GM18508 (cell line): ENCODE data around the gene LHX6.

Experiments used
- ATAC-seq: cut with Tn5 transposase; IDR thresholded peaks from one replicate; pipeline ENCODE4 v1.9.1; 2021; ENCODE audit warnings: moderate number of reproducible peaks; ENCODE audit not compliant: insufficient read depth, unreplicated experiment

Gene LHX6

DNA sequence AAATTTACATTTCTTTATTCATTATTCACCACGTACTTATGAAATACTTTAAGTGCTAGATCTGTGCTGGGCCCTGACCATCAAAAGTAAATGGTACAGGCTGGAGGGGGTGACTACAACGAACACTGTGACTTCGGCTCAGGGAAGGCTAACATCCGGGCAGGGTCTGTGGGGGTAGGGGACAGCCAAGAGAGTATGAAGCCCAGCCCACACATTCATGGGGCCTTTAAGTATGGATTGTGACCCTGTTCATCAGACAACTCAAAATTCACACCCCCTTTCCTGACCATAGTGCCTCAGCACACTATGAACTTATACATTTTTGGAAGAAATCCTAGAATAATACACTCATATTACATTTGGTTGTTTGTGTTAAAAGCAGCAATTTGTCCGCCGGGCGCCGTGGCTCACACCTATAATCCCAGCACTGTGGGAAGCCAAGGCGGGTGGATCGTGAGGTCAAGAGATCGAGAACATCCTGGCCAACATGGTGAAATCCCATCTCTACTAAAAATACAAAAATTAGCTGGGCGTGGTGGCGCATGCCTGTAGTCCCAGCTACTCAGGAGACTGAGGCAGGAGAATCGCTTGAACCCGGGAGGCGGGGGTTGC lies 35.7 kb downstream of the LHX6 start:
- no peak for ATAC-seq

- ATAC-seq = no peak
Measured at GRCh38 chr9:122192261-122192875, 36.4 kb downstream of the LHX6 start.

GRCh38 chr9:122191584-122191983 lies 37.2 kb downstream of the LHX6 start:
- no peak for ATAC-seq

DNA sequence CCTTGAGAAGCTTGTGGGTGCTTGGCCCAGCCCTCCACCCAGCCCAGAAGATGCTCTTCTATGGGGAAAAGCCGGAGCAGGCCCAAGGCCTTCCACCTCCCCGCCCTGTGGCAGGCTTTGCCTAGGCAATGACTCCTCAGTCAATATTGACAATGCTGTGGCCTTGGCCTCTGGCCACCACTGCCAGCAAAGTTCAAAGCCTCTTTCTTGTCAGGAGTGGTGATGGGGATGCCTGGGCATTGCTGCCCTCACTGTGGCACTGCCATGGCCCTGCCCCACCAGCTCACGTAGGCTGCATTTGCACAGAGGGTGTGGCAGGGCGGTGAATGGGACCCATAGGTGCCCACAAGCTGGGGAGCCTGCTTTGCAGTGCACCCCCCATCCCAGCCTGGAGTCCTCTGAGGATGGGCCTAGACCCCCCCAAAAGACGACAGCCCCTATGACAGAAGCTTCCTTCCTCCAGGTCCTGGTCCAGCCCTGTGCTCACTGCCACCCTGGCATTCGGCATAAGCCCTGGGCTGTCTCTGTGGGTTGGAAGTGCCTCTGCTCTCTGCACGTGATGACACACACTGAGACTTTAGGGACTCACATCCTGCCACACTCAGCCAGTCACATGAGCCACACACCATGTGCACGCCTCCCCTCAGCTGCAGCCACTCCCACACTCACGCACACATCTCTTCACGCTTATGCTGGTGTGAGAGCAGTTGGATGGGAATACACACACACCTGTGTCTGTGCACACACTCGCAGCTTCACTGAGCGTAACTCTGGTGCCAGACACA lies 38.0 kb downstream of the LHX6 start:
- ATAC-seq = no peak

GRCh38 chr9:122188369-122188768 lies 40.4 kb downstream of the LHX6 start:
- ATAC-seq = no peak

- no peak for ATAC-seq
Measured at GRCh38 chr9:122186777-122187470, 41.8 kb downstream of the LHX6 start.

- no peak for ATAC-seq
Measured at GRCh38 chr9:122186301-122186700, 42.5 kb downstream of the LHX6 start.

GRCh38 chr9:122184551-122184950 lies 44.2 kb downstream of the LHX6 start:
- no peak for ATAC-seq

DNA sequence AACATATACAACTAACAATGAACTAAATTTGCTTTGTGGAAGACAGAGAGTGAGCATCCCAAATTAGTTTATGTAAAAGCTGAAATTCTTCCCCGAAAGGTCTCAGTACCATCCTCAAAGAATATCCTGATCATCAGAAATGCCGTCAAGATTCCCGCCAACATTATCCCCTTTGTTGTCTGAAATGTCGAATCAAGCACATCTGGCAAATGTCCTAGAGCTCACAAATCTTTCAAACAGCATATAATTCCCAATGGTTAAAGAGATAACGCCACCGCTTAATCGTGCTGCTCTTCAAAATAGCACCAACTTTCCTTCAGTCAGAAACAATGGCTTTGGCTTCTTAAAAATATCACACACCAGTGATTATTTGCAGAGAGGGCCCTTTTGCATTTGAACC lies 45.3 kb downstream of the LHX6 start:
- ATAC-seq = no peak

- ATAC-seq = no peak
Measured at GRCh38 chr9:122180633-122181032, 48.1 kb downstream of the LHX6 start.

GRCh38 chr9:122179690-122180074 lies 49.1 kb downstream of the LHX6 start:
- no peak for ATAC-seq

DNA sequence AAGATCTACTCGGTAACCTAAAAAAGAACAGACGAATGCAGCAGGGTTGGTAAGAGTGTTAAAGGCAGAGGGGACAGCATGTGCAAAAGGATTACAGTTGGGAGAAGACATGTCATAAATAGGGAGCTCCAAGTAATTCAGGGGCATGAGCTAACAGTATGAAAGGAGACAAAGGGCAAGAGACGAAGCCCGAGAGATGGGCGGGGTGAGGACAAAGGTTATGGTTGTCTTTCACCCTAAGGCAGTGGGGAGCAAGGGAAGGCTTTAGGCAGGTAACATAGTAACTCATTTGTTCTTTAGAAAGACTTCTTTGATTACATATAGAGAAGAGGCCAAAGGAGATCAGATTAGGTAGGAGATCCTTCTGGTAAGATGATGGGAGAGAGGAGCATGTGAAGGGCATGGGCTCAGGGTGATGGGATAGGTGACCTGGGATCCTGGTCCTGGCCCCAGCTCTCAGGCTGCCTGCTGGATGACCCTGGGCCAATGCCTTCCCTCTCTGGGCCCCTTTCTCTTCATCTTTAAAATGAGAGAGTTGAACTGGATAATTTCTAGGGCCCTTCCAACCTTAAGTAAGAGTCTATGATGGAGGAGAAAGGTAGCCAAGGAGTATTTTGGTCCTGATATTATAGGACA lies 49.6 kb downstream of the LHX6 start:
- no peak for ATAC-seq

- ATAC-seq = no peak
Measured at GRCh38 chr9:122176916-122177315, 51.8 kb downstream of the LHX6 start.

DNA sequence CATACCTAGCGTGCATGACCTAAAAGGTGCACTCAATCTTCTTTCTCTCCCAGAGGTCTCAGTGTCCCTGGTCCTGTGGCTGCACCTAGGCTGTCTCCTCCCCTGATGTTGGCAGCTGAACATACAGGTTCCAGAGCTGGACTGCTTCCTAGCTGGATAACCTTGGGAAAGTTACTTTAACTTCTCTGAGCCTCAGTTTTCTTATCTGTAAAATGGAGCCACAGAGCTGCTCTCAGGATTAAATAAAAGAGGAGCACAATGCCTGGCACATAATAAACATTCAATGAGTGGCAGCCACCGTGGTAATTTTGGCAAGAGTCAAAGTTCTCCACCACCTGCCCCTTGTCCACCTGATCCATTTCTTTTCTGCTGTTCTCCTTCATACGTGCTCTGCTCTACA lies 55.1 kb downstream of the LHX6 start:
- ATAC-seq = no peak

GRCh38 chr9:122172131-122172530 lies 56.6 kb downstream of the LHX6 start:
- no peak for ATAC-seq

GRCh38 chr9:122168356-122168755 lies 60.4 kb downstream of the LHX6 start:
- ATAC-seq = no peak

DNA sequence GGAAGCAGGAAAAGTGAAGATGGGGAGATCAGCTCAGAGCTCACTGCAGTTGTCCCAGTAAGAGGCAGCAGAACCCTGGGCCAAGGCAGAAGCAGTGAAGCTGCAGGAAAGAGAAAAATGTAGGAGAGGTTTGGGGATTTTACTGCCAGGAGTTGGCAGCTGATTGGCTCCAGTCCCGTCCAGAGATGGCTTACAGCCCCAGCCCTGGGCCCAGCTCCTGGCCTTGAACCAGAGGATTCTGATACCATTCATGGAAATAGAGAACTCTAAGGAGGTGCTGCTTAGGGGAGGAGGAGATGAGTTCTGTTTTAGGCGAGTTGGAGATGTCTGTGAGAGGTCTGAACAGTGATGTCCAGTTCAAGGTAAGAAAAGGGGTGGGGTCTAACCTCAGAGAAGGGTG lies 64.5 kb downstream of the LHX6 start:
- no peak for ATAC-seq

- no peak for ATAC-seq
Measured at GRCh38 chr9:122162415-122162814, 66.3 kb downstream of the LHX6 start.

- no peak for ATAC-seq
Measured at GRCh38 chr9:122159925-122160246, 68.9 kb downstream of the LHX6 start.

DNA sequence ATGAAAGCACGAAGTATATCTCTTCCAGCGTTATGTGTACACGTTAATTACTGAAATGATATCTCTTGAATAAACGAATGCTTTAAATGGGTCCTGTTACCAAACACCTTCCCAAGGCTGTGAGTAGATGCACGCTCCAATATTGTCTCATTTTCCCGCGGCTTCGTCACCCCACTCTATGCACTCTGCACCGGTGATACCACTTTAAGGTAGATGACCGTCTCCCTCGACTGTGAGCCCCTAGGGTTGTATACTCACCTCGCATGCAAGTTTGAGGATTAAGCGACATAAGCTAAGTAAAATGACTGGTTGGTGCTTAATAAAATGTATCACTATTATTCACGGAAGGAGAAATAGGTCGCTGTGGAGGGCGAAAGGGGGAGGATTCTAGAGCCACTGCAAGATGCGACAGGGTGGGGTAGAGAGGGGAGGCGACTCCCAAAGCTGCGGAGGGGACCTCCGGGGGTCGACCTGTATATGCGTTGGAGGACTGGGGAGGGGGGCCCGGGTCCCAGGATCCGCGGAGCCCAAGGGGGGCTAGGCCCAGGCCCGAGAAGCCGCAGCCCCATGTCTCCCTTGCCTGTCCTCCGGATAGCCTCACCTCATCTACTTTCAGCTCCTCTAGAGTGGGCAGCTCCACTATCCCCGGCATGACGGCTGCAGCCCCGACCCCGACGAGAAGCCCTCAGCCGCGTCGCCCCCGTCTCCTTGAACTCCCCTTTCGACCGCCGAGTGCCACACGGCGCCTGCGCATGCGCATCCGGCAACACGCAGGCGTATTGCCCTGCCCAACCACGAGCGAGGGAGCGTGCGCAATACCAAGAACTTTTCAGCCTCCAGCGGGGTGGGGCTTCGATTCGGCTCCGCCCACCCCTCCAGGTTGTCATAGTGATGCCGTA lies 69.5 kb downstream of the LHX6 start, which contains the start of the genes MORN5 and NDUFA8:
MORN5 (plus strand) TSS at position 883 of the 899 bp plus-strand sequence. CDS start 65 bp downstream, outside the sequence.
NDUFA8 (minus strand) TSS at position 754 of the 899 bp plus-strand sequence; CDS start at position 652, 102 bp downstream.
- peak; percentile 68 for ATAC-seq
